Caco-2 (cell line): Measurements from ENCODE around the gene BTBD17. TPM values are rescaled to one million over a fixed set of nuclear protein-coding genes. Genes with fewer than 3 reads are reported as not detected.

Experiments used
- BruUV-seq: library from RNA; stranded (reverse); fragments of 400-500 nt; replicated peaks from 2 replicates; lab custom pipeline; 2021; lab: Mats Ljungman, UMichigan
- CTCF ChIA-PET: fragments of 300-600 bp; sonication (Branson Sonifier 250); formaldehyde crosslinking; loops from one replicate; lab custom pipeline; 2022; ENCODE audit warnings: antibody characterized with exemption; lab: Charles Lee
- POLR2A ChIA-PET: fragments of 300-600 bp; sonication (Branson Sonifier 250); formaldehyde crosslinking; loops from one replicate; lab custom pipeline; 2022; ENCODE audit warnings: antibody characterized with exemption; lab: Charles Lee
- DNase-seq, 2 experiments: peaks; one replicate each; pipeline versions ENCODE4 v3.0.0 to v3.0.0-alpha.2; 2020 to 2022
- H3K27me3 ChIP-seq: replicated peaks from 2 replicates; pipeline ENCODE4 v1.6.0; 2011; ENCODE audit warnings: low read length; ENCODE audit not compliant: control insufficient read depth, insufficient read depth
- H3K36me3 ChIP-seq: 2 replicates; pipeline ENCODE4 v1.5.1; 2011; ENCODE audit warnings: low read length; ENCODE audit not compliant: control insufficient read depth, insufficient read depth
- H3K4me1 ChIP-seq: fragments of 250-450 bp; sonication (Bioruptor Pico); 2 replicates; pipeline ENCODE4 v1.5.1; 2020; ENCODE audit warnings: mild to moderate bottlenecking
- H3K4me3 ChIP-seq: 2 replicates; pipeline ENCODE4 v1.5.1; 2011; ENCODE audit warnings: low read depth, mild to moderate bottlenecking, control low read depth, low read length
- H3K9me3 ChIP-seq: fragments of 250-450 bp; sonication (Bioruptor Pico); 2 replicates; pipeline ENCODE4 v1.5.1; 2020; ENCODE audit warnings: mild to moderate bottlenecking, moderate library complexity
- H3K27ac Mint-ChIP-seq: one replicate; pipeline ENCODE4 v1.8.0; 2022; ENCODE audit warnings: mixed read lengths; ENCODE audit not compliant: unreplicated experiment
- H3K27me3 Mint-ChIP-seq: one replicate; pipeline ENCODE4 v1.8.0; 2022; ENCODE audit warnings: mixed read lengths; ENCODE audit not compliant: insufficient read depth, unreplicated experiment
- H3K36me3 Mint-ChIP-seq: one replicate; pipeline ENCODE4 v1.8.0; 2022; ENCODE audit warnings: mild to moderate bottlenecking, mixed read lengths; ENCODE audit not compliant: insufficient read depth, unreplicated experiment
- H3K4me1 Mint-ChIP-seq: one replicate; pipeline ENCODE4 v1.8.0; 2022; ENCODE audit warnings: low read depth, mixed read lengths; ENCODE audit not compliant: unreplicated experiment
- H3K4me3 Mint-ChIP-seq: one replicate; pipeline ENCODE4 v1.8.0; 2022; ENCODE audit warnings: mild to moderate bottlenecking, moderate library complexity, mixed read lengths; ENCODE audit not compliant: unreplicated experiment
- H3K9me3 Mint-ChIP-seq: one replicate; pipeline ENCODE4 v1.8.0; 2022; ENCODE audit warnings: mixed read lengths; ENCODE audit not compliant: unreplicated experiment
- CTCF ChIP-seq, 2 experiments: fragments of 200-600 bp in 1 of 2; IDR thresholded peaks; 1 replicate in 1 of 2; 2 replicates in 1 of 2; pipeline versions ENCODE4 v1.5.1 to v1.8.0; 2011 to 2022; ENCODE audit warnings: antibody characterized with exemption in 1 of 2, control low read depth in 1 of 2, inconsistent platforms in 1 of 2, low read depth in 1 of 2, low read length in 1 of 2, mild to moderate bottlenecking in 1 of 2, moderate library complexity in 1 of 2; ENCODE audit not compliant: insufficient read depth in 1 of 2, severe bottlenecking in 1 of 2, unreplicated experiment in 1 of 2
- intact Hi-C: fragments of 100-400 bp; cut with micrococcal nuclease; formaldehyde crosslinking; loops from one replicate; pipeline ENCODE4 v1.10.0; 2022; ENCODE audit not compliant: unreplicated experiment
- total RNA-seq: library from RNA; stranded (reverse); gene quantifications from 2 replicates; pipeline ENCODE4 v1.2.3, GENCODE V29; 2022

Gene BTBD17
- total RNA-seq, 1 experiment from 2014 or later: not detected

GRCh38 chr17:74369665-74370490 lies 8.2 kb upstream of the BTBD17 start:
- TF ChIP-seq CTCF (IDR thresholded peaks at IDR 0.05; ENCODE audit: insufficient read depth in 1 of 2, low read depth in 1 of 2, low read length in 1 of 2, severe bottlenecking in 1 of 2, unreplicated experiment in 1 of 2): no peak
- peaks cover 5% of the 10 kb centered on the region for H3K4me1 Mint-ChIP-seq
- no peak for DNase-seq
- ChIA-PET CTCF (interaction anchor here (0.8 to 3.6 kb wide), 5 partner anchors 10 to 88 kb away, joined by 3 to 33 read pairs (median 18); no protein-coding TSS in a partner anchor), POLR2A (no interaction called here)
- Histone ChIP-seq H3K9me3 (no peaks in the 10 kb centered on the region), H3K4me1 (peaks cover 18% of the 10 kb centered on the region), H3K4me3 (no peak overlapping the region), H3K36me3 (no peaks in the 10 kb centered on the region), H3K27me3 (no peaks in the 10 kb centered on the region)
- H3K4me3 Mint-ChIP-seq: no peak overlapping the region
- H3K9me3 Mint-ChIP-seq: no peaks in the 10 kb centered on the region
- H3K27me3 Mint-ChIP-seq: no peaks in the 10 kb centered on the region
- intact Hi-C loops: loop anchor here (5.0 to 10.0 kb wide), 2 partner anchors 155 to 162 kb away; partner anchors contain the start of genes CD300LB and TTYH2
- no TSS peak for BruUV-seq
- H3K36me3 Mint-ChIP-seq: no peaks in the 10 kb centered on the region
- H3K27ac Mint-ChIP-seq: no peak overlapping the region

GRCh38 chr17:74369221-74369620 lies 7.6 kb upstream of the BTBD17 start:
- peaks cover 5% of the 10 kb centered on the region for H3K4me1 Mint-ChIP-seq
- Histone ChIP-seq H3K36me3 (no peaks in the 10 kb centered on the region), H3K27me3 (no peaks in the 10 kb centered on the region), H3K4me1 (peaks cover 15% of the 10 kb centered on the region), H3K9me3 (no peaks in the 10 kb centered on the region), H3K4me3 (no peak overlapping the region)
- no peak for DNase-seq
- no peak for TF ChIP-seq CTCF (IDR thresholded peaks at IDR 0.05; ENCODE audit: insufficient read depth in 1 of 2, low read depth in 1 of 2, low read length in 1 of 2, severe bottlenecking in 1 of 2, unreplicated experiment in 1 of 2)
- BruUV-seq: no TSS peak
- ChIA-PET CTCF (interaction anchor here (1.2 to 3.6 kb wide), 6 partner anchors 8 to 171 kb away, joined by 3 to 33 read pairs (median 14); no protein-coding TSS in a partner anchor), POLR2A (no interaction called here)
- no peaks in the 10 kb centered on the region for H3K9me3 Mint-ChIP-seq
- H3K27ac Mint-ChIP-seq: no peak overlapping the region
- no peak overlapping the region for H3K4me3 Mint-ChIP-seq
- intact Hi-C loops: loop anchor here (5.0 to 10.0 kb wide), 2 partner anchors 154 to 163 kb away; partner anchors contain the start of genes CD300LB and TTYH2
- H3K27me3 Mint-ChIP-seq: no peaks in the 10 kb centered on the region
- no peaks in the 10 kb centered on the region for H3K36me3 Mint-ChIP-seq

- no peak overlapping the region for H3K27ac Mint-ChIP-seq
- ChIA-PET POLR2A (interaction anchor here (0.6 kb wide), 1 partner anchor 63 kb away, joined by 15 read pairs; no protein-coding TSS in a partner anchor), CTCF (interaction anchor here (0.6 to 3.6 kb wide), 18 partner anchors 9 to 871 kb away, joined by 3 to 33 read pairs (median 4); partner anchors contain the start of genes ATP5PD, KCTD2 and TTYH2)
- TF ChIP-seq CTCF (IDR thresholded peaks at IDR 0.05; ENCODE audit: insufficient read depth in 1 of 2, low read depth in 1 of 2, low read length in 1 of 2, severe bottlenecking in 1 of 2, unreplicated experiment in 1 of 2): peak; percentile 88 to 97
- H3K4me3 Mint-ChIP-seq: no peak overlapping the region
- H3K36me3 Mint-ChIP-seq: no peaks in the 10 kb centered on the region
- Histone ChIP-seq H3K9me3 (no peaks in the 10 kb centered on the region), H3K36me3 (no peaks in the 10 kb centered on the region), H3K27me3 (no peaks in the 10 kb centered on the region), H3K4me3 (no peak overlapping the region), H3K4me1 (peaks cover 8% of the 10 kb centered on the region)
- no TSS peak for BruUV-seq
- H3K27me3 Mint-ChIP-seq: no peaks in the 10 kb centered on the region
- peaks cover 5% of the 10 kb centered on the region for H3K4me1 Mint-ChIP-seq
- no peaks in the 10 kb centered on the region for H3K9me3 Mint-ChIP-seq
- peak; percentile 72 to 75 for DNase-seq
- intact Hi-C loops: loop anchor here (1.0 to 10.0 kb wide), 4 partner anchors 89 to 164 kb away; partner anchors contain the start of genes CD300LB and TTYH2
These were observed 6.8 kb upstream of the BTBD17 start for GRCh38 chr17:74368341-74369081.
